Fibroblast of pulmonary artery (primary cell): Measurements from ENCODE around the gene L3MBTL3.

Experiments
- DNase-seq: peaks from one replicate; pipeline ENCODE4 v3.0.0-alpha.2; 2010; ENCODE audit warnings: low read depth
- H3K4me3 ChIP-seq: replicated peaks from 2 replicates; pipeline ENCODE4 v1.5.1; 2011; ENCODE audit warnings: low read depth, mild to moderate bottlenecking, control low read depth, low read length, moderate library complexity
- TF ChIP-seq, protein P1 (sequence below): IDR thresholded peaks from 2 replicates; pipeline ENCODE4 v1.5.1; 2011; ENCODE audit warnings: mild to moderate bottlenecking, control low read depth, low read length, inconsistent platforms; ENCODE audit errors: missing control alignments

L3MBTL3 gene

DNA sequence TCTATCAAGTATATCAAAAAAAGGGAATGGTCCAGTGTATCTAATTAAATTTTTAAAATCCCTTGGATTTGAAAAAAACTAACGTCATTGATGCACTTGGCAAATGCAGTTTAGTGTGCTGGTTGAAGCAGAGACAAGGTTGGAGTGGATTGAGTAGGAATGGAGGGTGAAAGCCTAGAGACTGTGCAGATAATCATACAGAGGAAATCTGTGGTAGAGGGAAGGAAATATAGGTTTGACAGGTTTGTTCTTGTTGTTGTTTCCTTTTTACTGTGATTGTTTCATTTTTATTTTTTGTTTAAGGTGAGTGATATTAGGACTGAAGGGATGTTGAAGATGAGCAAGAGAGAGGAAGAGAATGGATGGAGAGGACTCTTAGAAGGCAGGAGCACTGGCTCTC is 29.0 kb upstream of the L3MBTL3 start:
- no peak for DNase-seq
- H3K4me3 ChIP-seq: no peak overlapping the region
- TF ChIP-seq, protein P1, sequence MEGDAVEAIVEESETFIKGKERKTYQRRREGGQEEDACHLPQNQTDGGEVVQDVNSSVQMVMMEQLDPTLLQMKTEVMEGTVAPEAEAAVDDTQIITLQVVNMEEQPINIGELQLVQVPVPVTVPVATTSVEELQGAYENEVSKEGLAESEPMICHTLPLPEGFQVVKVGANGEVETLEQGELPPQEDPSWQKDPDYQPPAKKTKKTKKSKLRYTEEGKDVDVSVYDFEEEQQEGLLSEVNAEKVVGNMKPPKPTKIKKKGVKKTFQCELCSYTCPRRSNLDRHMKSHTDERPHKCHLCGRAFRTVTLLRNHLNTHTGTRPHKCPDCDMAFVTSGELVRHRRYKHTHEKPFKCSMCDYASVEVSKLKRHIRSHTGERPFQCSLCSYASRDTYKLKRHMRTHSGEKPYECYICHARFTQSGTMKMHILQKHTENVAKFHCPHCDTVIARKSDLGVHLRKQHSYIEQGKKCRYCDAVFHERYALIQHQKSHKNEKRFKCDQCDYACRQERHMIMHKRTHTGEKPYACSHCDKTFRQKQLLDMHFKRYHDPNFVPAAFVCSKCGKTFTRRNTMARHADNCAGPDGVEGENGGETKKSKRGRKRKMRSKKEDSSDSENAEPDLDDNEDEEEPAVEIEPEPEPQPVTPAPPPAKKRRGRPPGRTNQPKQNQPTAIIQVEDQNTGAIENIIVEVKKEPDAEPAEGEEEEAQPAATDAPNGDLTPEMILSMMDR: no peak

DNA sequence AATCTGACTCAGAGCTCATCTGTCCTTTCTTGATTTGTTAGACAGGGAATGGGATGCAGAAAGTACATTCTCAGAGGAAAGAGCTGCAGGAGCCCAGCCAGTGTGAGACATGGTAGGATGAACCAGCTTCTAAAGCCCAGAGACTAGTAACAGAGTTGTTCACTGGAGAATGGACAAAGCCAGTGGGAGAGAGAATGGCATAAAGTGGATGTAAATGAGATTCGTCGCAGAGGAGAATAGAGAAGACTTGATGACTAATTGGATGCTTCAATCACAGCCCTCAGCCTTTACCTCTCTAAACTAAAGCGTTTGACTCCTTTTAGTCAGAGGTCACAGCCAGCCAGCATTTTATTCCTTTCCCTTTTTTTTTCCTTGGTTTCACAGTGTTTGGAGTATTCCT is 25.5 kb upstream of the L3MBTL3 start:
- no peak for DNase-seq
- no peak overlapping the region for H3K4me3 ChIP-seq
- TF ChIP-seq, protein P1: no peak

DNA sequence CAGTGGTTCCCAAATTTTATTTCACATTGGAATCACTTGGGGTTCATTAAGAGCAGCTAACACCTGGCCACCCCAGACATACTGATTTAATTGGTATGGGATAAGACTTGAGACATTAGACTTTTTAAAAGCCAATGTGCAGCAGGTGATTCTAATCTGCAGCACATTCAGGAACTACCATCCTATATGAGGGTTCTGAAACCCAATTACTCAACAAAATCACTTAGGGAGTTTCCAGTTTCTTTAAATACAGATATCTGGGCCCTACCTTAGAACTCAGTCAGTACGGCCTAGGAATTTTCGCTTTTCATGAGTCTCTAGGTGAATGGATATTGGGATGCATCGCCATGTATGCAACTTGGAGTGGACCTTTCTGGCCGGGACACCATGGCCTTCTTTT is 24.0 kb upstream of the L3MBTL3 start:
- TF ChIP-seq, protein P1: no peak
- H3K4me3 ChIP-seq: no peak overlapping the region
- DNase-seq: no peak

DNA sequence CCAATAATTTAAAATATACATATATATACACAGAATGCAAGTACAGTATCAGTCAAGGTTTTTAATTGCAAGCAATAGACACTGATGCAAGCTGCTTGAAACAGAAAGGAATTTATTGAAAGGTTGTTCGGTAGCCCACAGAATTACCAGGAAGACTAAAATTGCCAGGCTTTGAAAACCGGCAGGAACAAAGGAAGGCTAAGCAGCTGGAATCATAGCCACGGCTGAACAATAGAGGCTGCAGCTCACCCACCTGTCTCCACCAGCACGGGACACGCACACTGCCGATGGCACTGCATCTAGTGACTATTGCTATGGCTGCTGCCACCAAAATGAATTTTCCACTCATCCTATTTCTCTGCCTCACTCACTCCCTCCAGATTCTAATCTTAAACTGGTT is 22.0 kb upstream of the L3MBTL3 start:
- no peak for DNase-seq
- H3K4me3 ChIP-seq: no peak overlapping the region
- TF ChIP-seq, protein P1: no peak

DNA sequence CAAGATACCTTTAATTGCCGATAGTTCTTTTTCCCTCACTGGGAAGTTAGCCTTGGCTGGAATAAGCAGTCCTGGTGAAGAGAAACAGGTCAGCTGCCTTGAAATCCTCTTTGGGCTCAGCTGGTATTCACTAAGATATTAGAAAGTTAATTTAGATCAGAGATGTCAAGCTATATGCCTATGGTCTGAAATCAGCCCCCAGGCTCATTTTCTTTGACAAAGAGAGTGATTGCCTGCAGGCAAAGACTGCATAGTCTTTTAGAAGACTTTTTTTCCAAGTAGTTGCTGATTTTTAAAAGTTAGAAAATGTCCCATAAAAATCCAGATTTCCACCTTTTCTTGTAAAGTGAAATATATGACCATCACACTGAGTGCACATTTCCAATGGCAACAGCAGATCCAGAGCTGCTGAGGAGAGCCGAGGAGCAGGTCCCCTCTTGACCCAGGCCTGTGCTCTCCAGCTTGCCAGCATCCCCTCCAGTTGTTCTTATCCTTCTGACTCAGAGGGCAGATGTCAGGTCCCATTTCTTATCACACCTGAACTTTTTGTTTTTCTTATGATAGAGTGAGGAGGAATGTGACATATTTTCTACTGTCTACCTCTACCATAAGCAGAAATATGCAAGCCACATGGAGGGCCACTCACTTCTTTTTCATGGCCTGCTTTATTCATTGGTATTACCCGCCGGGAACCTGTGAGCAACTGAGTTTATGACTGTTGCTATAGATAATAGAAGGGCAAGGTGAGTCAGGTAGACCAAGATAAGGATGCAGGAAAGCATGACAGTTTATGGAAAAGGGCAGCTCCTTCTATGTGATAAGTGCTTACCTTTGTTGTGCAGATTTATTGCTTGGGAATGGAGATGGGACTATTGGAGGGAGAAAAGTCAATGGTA is 17.6 kb upstream of the L3MBTL3 start:
- TF ChIP-seq, protein P1: no peak
- no peak for DNase-seq

DNA sequence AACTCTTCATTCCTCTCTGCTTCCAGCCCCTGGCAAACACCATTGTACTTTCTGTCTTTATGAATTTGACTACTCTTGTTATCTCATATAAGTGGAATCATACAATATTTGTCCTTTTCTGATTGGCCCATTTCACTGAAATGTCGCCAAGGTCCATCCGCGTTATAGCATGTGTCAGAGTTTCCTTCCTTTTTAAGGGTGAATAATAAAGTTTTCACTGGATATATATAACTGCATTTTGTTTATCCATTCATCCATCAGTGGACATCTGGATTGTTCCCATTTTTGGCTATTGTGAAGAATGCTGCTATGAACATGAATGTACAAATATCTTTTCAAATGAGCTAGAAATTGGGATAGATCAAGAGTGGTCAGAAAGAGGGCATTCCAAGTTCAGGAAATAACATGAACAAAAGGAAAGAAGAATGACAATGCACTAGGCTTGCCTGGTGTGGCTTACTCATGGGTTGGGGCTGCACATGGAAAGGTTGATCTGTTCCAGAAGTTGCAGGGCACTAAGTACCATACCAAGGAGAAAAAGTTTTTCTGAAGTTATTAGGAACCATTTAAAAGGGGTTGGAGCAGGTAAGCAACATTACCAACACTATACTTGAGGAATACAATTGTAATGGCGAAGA is 10.0 kb upstream of the L3MBTL3 start:
- TF ChIP-seq, protein P1: no peak
- no peak overlapping the region for H3K4me3 ChIP-seq
- DNase-seq: peak; percentile 76

More for the DNA sequence above, 17.6 kb upstream of the L3MBTL3 start:
- H3K4me3 ChIP-seq: no peak overlapping the region

DNA sequence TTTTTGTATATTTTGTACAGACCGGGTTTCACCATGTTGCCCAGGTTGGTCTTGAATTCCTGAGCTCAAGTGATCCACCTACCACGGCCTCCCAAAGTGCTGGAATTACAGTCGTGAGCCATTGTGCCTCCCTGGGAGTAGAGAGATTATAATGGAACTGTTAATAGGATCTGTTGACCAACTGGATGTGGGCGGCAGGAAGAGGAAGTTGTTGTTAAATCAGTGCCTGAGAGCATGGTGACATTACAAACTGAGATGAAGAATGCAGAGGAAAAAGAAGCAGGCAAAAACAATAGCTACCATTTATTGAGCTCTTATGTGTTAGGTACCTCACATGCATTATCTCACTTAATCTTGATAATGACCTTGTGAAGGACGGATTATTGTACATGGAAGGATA is 9.2 kb upstream of the L3MBTL3 start:
- DNase-seq: peak; percentile 14

More for the DNA sequence above, 9.2 kb upstream of the L3MBTL3 start:
- TF ChIP-seq, protein P1: no peak
- no peak overlapping the region for H3K4me3 ChIP-seq
